Ectodermal cell (in vitro differentiated cells): ENCODE measurements around the gene STX17. TPM values are rescaled to one million over a fixed set of nuclear protein-coding genes. Genes with fewer than 3 reads are reported as not detected.
A peak's percentile ranks its signal among the peaks of the same experiment; 100 is the strongest.
"Not testable (repeated sequence)": the region's sequence is repeated elsewhere in the genome, so short reads cannot be mapped to it uniquely, and the experiment has no call there.

ENCODE experiments used
- H3K27ac ChIP-seq: 2 replicates; pipeline ENCODE4 v1.7.0; 2013; ENCODE audit warnings: mild to moderate bottlenecking, low read depth, low read length; ENCODE audit not compliant: insufficient read depth, poor library complexity, severe bottlenecking
- H3K27me3 ChIP-seq: 2 replicates; pipeline ENCODE4 v1.7.0; 2013; ENCODE audit warnings: mild to moderate bottlenecking, low read length; ENCODE audit not compliant: insufficient read depth, control insufficient read depth, poor library complexity, severe bottlenecking
- H3K36me3 ChIP-seq: one replicate; pipeline ENCODE4 v1.7.0; 2013; ENCODE audit warnings: low read length; ENCODE audit not compliant: control insufficient read depth, insufficient read depth
- H3K4me1 ChIP-seq: one replicate; pipeline ENCODE4 v1.7.0; 2013; ENCODE audit warnings: low read length; ENCODE audit not compliant: control insufficient read depth, insufficient read depth
- H3K4me3 ChIP-seq: 2 replicates; pipeline ENCODE4 v1.7.0; 2013; ENCODE audit warnings: low read depth, low read length, control low read depth; ENCODE audit not compliant: insufficient read depth
- H3K9me3 ChIP-seq: 2 replicates; pipeline ENCODE4 v1.7.0; 2013; ENCODE audit warnings: mild to moderate bottlenecking, low read length, moderate library complexity; ENCODE audit not compliant: control insufficient read depth
- WGBS, 2 experiments: methylation state at CpG; one replicate each; pipeline ENCODE4 v1.1.7; 2013; ENCODE audit warnings: missing lambda C conversion rate in 2 of 2; 5-methylcytosine and 5-hydroxymethylcytosine counted together
- polyA plus RNA-seq, 4 experiments: library from polyadenylated mRNA; stranded (reverse); fragments of 50-300 nt; gene quantifications; one replicate each; pipeline ENCODE4 v1.2.3, GENCODE V29; 2013

The STX17 gene
- polyA plus RNA-seq (2013, experiment 1 of 4), result 28.1 TPM
- 32.2 TPM for polyA plus RNA-seq (2013, experiment 2 of 4)
- 27.2 TPM for polyA plus RNA-seq (2013, experiment 3 of 4)
- polyA plus RNA-seq (2013, experiment 4 of 4), result 23.8 TPM

- no peaks in the 10 kb centered on the region for H3K9me3 ChIP-seq
- 2% methylated on average over 76 of the region's 76 CpGs for WGBS, 2 experiments
- no peaks in the 10 kb centered on the region for H3K4me1 ChIP-seq
- no peaks in the 10 kb centered on the region for H3K27me3 ChIP-seq
- no peak within 1 kb of the TSS for H3K27ac ChIP-seq
- H3K4me3 ChIP-seq, result peak within 1 kb of the TSS; percentile 48
- H3K36me3 ChIP-seq, result no peaks in the 10 kb centered on the region
These were observed at the start of gene STX17 for GRCh38 chr9:99906403-99907207. Gene STX17, plus strand, starts transcription at chr9:99906654. Its CDS starts 8,586 bp downstream, at chr9:99915240.

GRCh38 chr9:99857576-99857975 lies 48.9 kb upstream of the STX17 start:
- 86 to 100% methylated on average over 1 to 2 of the region's 3 CpGs for WGBS, 2 experiments
- not testable (repeated sequence) for H3K36me3 ChIP-seq, H3K27me3 ChIP-seq, H3K4me3 ChIP-seq, H3K9me3 ChIP-seq, H3K27ac ChIP-seq
- H3K4me1 ChIP-seq, result peaks cover 11% of the 10 kb centered on the region

GRCh38 chr9:99858087-99858486 lies 48.4 kb upstream of the STX17 start:
- peaks cover 11% of the 10 kb centered on the region for H3K4me1 ChIP-seq
- H3K27ac ChIP-seq, result no peak overlapping the region
- 94 to 95% methylated on average over 3 of the region's 3 CpGs for WGBS, 2 experiments
- no peaks in the 10 kb centered on the region for H3K9me3 ChIP-seq
- H3K36me3 ChIP-seq, result no peaks in the 10 kb centered on the region
- no peaks in the 10 kb centered on the region for H3K27me3 ChIP-seq
- H3K4me3 ChIP-seq, result no peak overlapping the region

- 56 to 71% methylated on average over 4 of the region's 5 CpGs for WGBS, 2 experiments
- Histone ChIP-seq H3K27ac (peak overlapping the region; percentile 87), H3K4me1 (peaks cover 11% of the 10 kb centered on the region), H3K9me3 (no peaks in the 10 kb centered on the region), H3K36me3 (no peaks in the 10 kb centered on the region), H3K4me3 (no peak overlapping the region), H3K27me3 (no peaks in the 10 kb centered on the region)
These were observed 47.0 kb upstream of the STX17 start for GRCh38 chr9:99859243-99859980.

- WGBS, 2 experiments, result 83 to 90% methylated on average over 1 of the region's 1 CpG
- Histone ChIP-seq H3K27ac (no peak overlapping the region), H3K27me3 (no peaks in the 10 kb centered on the region), H3K4me3 (no peak overlapping the region), H3K4me1 (peaks cover 11% of the 10 kb centered on the region), H3K36me3 (no peaks in the 10 kb centered on the region), H3K9me3 (no peaks in the 10 kb centered on the region)
These were observed 46.2 kb upstream of the STX17 start for GRCh38 chr9:99860266-99860665.

GRCh38 chr9:99863955-99864354 lies 42.5 kb upstream of the STX17 start:
- H3K27ac ChIP-seq, result no peak overlapping the region
- H3K36me3 ChIP-seq, result no peaks in the 10 kb centered on the region
- no peak overlapping the region for H3K4me3 ChIP-seq
- H3K4me1 ChIP-seq, result peaks cover 8% of the 10 kb centered on the region
- no peaks in the 10 kb centered on the region for H3K9me3 ChIP-seq
- WGBS, 2 experiments, result 88 to 100% methylated on average over 1 to 2 of the region's 2 CpGs
- no peaks in the 10 kb centered on the region for H3K27me3 ChIP-seq

GRCh38 chr9:99866398-99866797 lies 40.1 kb upstream of the STX17 start:
- Histone ChIP-seq H3K27me3 (no peaks in the 10 kb centered on the region), H3K36me3 (no peaks in the 10 kb centered on the region), H3K4me1 (no peaks in the 10 kb centered on the region), H3K27ac (no peak overlapping the region), H3K4me3 (no peak overlapping the region), H3K9me3 (no peaks in the 10 kb centered on the region)
- 50 to 56% methylated on average over 2 of the region's 2 CpGs for WGBS, 2 experiments

GRCh38 chr9:99867536-99867935 lies 38.9 kb upstream of the STX17 start:
- H3K4me1 ChIP-seq, result no peaks in the 10 kb centered on the region
- H3K27ac ChIP-seq, result no peak overlapping the region
- no peaks in the 10 kb centered on the region for H3K36me3 ChIP-seq
- H3K4me3 ChIP-seq, result no peak overlapping the region
- whole genome bisulfite sequencing, 2 experiments, result 76 to 87% methylated on average over 1 to 3 of the region's 3 CpGs
- H3K27me3 ChIP-seq, result no peaks in the 10 kb centered on the region
- no peaks in the 10 kb centered on the region for H3K9me3 ChIP-seq

GRCh38 chr9:99867968-99868367 lies 38.5 kb upstream of the STX17 start:
- H3K9me3 ChIP-seq, result no peaks in the 10 kb centered on the region
- no peaks in the 10 kb centered on the region for H3K27me3 ChIP-seq
- H3K36me3 ChIP-seq, result no peaks in the 10 kb centered on the region
- no peaks in the 10 kb centered on the region for H3K4me1 ChIP-seq
- no peak overlapping the region for H3K4me3 ChIP-seq
- H3K27ac ChIP-seq, result no peak overlapping the region

GRCh38 chr9:99868845-99869244 lies 37.6 kb upstream of the STX17 start:
- Histone ChIP-seq H3K9me3 (no peaks in the 10 kb centered on the region), H3K4me3 (no peak overlapping the region), H3K27me3 (no peaks in the 10 kb centered on the region), H3K36me3 (no peaks in the 10 kb centered on the region), H3K4me1 (no peaks in the 10 kb centered on the region), H3K27ac (no peak overlapping the region)
- WGBS, 2 experiments, result 95 to 96% methylated on average over 2 of the region's 2 CpGs
